ENCODE measurements around the gene SLC25A26.

GRCh38 chr3:66396888-66397287 lies 176.1 kb downstream of the SLC25A26 start:
- no peak for TF ChIP-seq CTCF (IDR thresholded peaks at IDR 0.05; ENCODE audit: poor library complexity)
- no peak for TF ChIP-seq EZH2 (IDR thresholded peaks at IDR 0.05; ENCODE audit: borderline replicate concordance)
- TF ChIP-seq EZH2phosphoT487 (IDR thresholded peaks at IDR 0.05; ENCODE audit: low read depth, severe bottlenecking, unreplicated experiment), result no peak

All from hepatocyte (in vitro differentiated cells).